T-cell (primary cell): ENCODE data around the gene MRPL9. TPM values are rescaled to one million over a fixed set of nuclear protein-coding genes. Genes with fewer than 3 reads are reported as not detected.

Experiments used
- ATAC-seq, 4 experiments: fragments of 200-7000 bp in 3 of 4; fragments of 150-1000 bp in 1 of 4; cut with Tn5 transposase; replicated peaks in 1 of 4; 1 replicate in 3 of 4; 2 replicates in 1 of 4; pipeline ENCODE4 v1.10.0; 2021; ENCODE audit warnings: moderate library complexity in 3 of 4, mild to moderate bottlenecking in 2 of 4, moderate number of reproducible peaks in 1 of 4
- CTCF ChIA-PET, 2 donors: fragments of 300-600 bp; sonication (Branson Sonifier 250); formaldehyde crosslinking; loops; one replicate each; lab custom pipeline; 2022; ENCODE audit warnings: antibody characterized with exemption in 2 of 2; lab: Charles Lee
- POLR2A ChIA-PET, 2 donors: fragments of 300-600 bp; sonication (Branson Sonifier 250); formaldehyde crosslinking; loops; one replicate each; lab custom pipeline; 2022; ENCODE audit warnings: antibody characterized with exemption in 2 of 2; lab: Charles Lee
- DNase-seq, 35 experiments: peaks; one replicate each; pipeline versions ENCODE4 v3.0.0 to v3.0.0-alpha.2; 2013 to 2023
- H3K27ac ChIP-seq: one replicate; pipeline ENCODE4 v1.5.1; 2013; ENCODE audit warnings: low read length
- H3K27me3 ChIP-seq, 2 experiments: replicated peaks in 1 of 2; 1 replicate in 1 of 2; 2 replicates in 1 of 2; pipeline versions ENCODE4 v1.6.1 to v1.7.0; 2013; ENCODE audit warnings: low read length in 1 of 2, mixed read lengths in 1 of 2; ENCODE audit not compliant: control insufficient read depth in 2 of 2, insufficient read depth in 2 of 2; ENCODE audit errors: extremely low read depth in 1 of 2
- H3K36me3 ChIP-seq, 2 donors: 1 replicate in 1 of 2; 2 replicates in 1 of 2; pipeline versions ENCODE4 v1.6.1 to v1.7.0; 2013; ENCODE audit warnings: low read length in 1 of 2; ENCODE audit not compliant: control insufficient read depth in 2 of 2, insufficient read depth in 1 of 2; ENCODE audit errors: extremely low read depth in 1 of 2
- H3K4me1 ChIP-seq, 2 experiments: 1 replicate in 1 of 2; 2 replicates in 1 of 2; pipeline versions ENCODE4 v1.6.1 to v1.7.0; 2013; ENCODE audit warnings: low read length in 2 of 2, mixed read lengths in 1 of 2; ENCODE audit not compliant: insufficient read depth in 2 of 2, control insufficient read depth in 1 of 2; ENCODE audit errors: extremely low read depth in 1 of 2
- H3K4me3 ChIP-seq, 2 donors: 1 replicate in 1 of 2; 2 replicates in 1 of 2; pipeline versions ENCODE4 v1.5.1 to v1.7.0; 2013; ENCODE audit warnings: mild to moderate bottlenecking in 2 of 2, low read length in 1 of 2, moderate library complexity in 1 of 2; ENCODE audit not compliant: control insufficient read depth in 1 of 2; ENCODE audit errors: extremely low read depth in 1 of 2
- H3K9me3 ChIP-seq: 2 replicates; pipeline ENCODE4 v1.7.0; 2013
- H3K27ac Mint-ChIP-seq, 2 donors: one replicate each; pipeline ENCODE4 v1.8.0; 2020 to 2021; ENCODE audit warnings: mild to moderate bottlenecking in 2 of 2, mixed read lengths in 2 of 2
- H3K27me3 Mint-ChIP-seq, 2 donors: one replicate each; pipeline ENCODE4 v1.8.0; 2021 to 2022; ENCODE audit warnings: mixed read lengths in 2 of 2
- H3K36me3 Mint-ChIP-seq: one replicate; pipeline ENCODE4 v1.8.0; 2021; ENCODE audit warnings: mixed read lengths
- H3K4me1 Mint-ChIP-seq, 3 donors: one replicate each; pipeline ENCODE4 v1.8.0; 2020 to 2022; ENCODE audit warnings: mixed read lengths in 3 of 3, mild to moderate bottlenecking in 1 of 3
- H3K4me3 Mint-ChIP-seq, 3 donors: one replicate each; pipeline ENCODE4 v1.8.0; 2020 to 2022; ENCODE audit warnings: mild to moderate bottlenecking in 3 of 3, mixed read lengths in 3 of 3, moderate library complexity in 3 of 3
- H3K9me3 Mint-ChIP-seq, 3 donors: one replicate each; pipeline ENCODE4 v1.8.0; 2020 to 2022; ENCODE audit warnings: mixed read lengths in 3 of 3
- WGBS: methylation state at CpG from one replicate; pipeline ENCODE4 v1.1.5; 2013; ENCODE audit warnings: missing lambda C conversion rate; ENCODE audit not compliant: insufficient coverage; 5-methylcytosine and 5-hydroxymethylcytosine counted together
- total RNA-seq, 35 experiments: library from RNA in 6 of 35; stranded (reverse) in 6 of 35; fragments of 120-200 nt in 1 of 35; gene quantifications; one replicate each; pipeline versions ENCODE4 v1.2.1 to v1.2.4 and lab custom pipeline; 2013 to 2026

MRPL9 gene
- total RNA-seq, 5 donors from 2014 or later (not counting 1 experiment from before 2014, with no cell fraction given) = 72.0 to 131 (median 88.7) TPM

DNA sequence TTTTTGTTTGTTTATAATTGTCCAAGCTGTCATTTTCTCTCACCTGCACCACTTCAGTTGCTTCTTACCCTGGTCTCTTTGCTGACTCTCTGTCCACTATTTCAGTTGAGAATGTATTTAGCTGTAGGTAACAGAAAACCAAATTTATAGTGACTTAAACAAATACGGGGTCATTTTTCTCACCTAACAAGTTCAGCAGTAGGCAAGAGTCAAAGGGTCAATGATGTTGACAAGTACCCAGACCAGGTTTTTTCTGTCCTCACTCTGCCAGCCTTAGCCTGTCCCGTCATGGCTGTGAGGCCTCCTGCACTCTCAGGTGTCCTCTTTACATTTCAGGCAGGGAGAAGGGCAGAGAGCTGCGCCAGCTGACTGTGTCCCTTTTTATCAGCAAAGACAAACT is 30.2 kb downstream of the MRPL9 start:
- H3K27ac ChIP-seq = no peak overlapping the region
- Mint-ChIP-seq H3K9me3 (peaks cover 7 to 10% (median 8%) of the 10 kb centered on the region in 3 donors), H3K4me3 (no peak overlapping the region), H3K27ac (no peak overlapping the region), H3K36me3 (peaks cover 1% of the 10 kb centered on the region), H3K4me1 (peaks cover 0 to 4% (median 0%) of the 10 kb centered on the region in 3 donors), H3K27me3 (peaks cover 21 to 32% of the 10 kb centered on the region in 2 donors)
- H3K27me3 ChIP-seq = peaks cover 0 to 23% of the 10 kb centered on the region in 2 experiments
- DNase-seq = no peak
- POLR2A ChIA-PET = interaction anchor here in 1 of 2 donors (0.6 kb wide), 1 partner anchor 248 kb away, joined by 11 read pairs; no protein-coding TSS in a partner anchor
- no peak for ATAC-seq
- CTCF ChIA-PET = no interaction called here
- H3K4me1 ChIP-seq = no peaks in the 10 kb centered on the region
- 90% methylated on average over 2 of the region's 3 CpGs for WGBS
- no peaks in the 10 kb centered on the region for H3K9me3 ChIP-seq
- no peaks in the 10 kb centered on the region for H3K36me3 ChIP-seq
- H3K4me3 ChIP-seq = no peak overlapping the region

GRCh38 chr1:151729966-151730291 is 33.4 kb downstream of the MRPL9 start:
- ChIA-PET POLR2A (interaction anchor here in 1 of 2 donors (0.7 kb wide), 1 partner anchor 101 kb away, joined by 3 read pairs; no protein-coding TSS in a partner anchor), CTCF (no interaction called here)
- Histone ChIP-seq H3K9me3 (no peaks in the 10 kb centered on the region), H3K27me3 (peaks cover 3 to 35% of the 10 kb centered on the region in 2 experiments), H3K4me3 (no peak overlapping the region), H3K4me1 (no peaks in the 10 kb centered on the region), H3K27ac (no peak overlapping the region), H3K36me3 (no peaks in the 10 kb centered on the region)
- peaks cover 36 to 61% of the 10 kb centered on the region in 2 donors for H3K27me3 Mint-ChIP-seq
- no peak overlapping the region for H3K27ac Mint-ChIP-seq
- ATAC-seq = no peak
- H3K9me3 Mint-ChIP-seq = no peaks in the 10 kb centered on the region
- peaks cover 0 to 1% (median 0%) of the 10 kb centered on the region in 3 donors for H3K4me1 Mint-ChIP-seq
- DNase-seq = no peak
- H3K36me3 Mint-ChIP-seq = no peaks in the 10 kb centered on the region
- no CpG with 5 or more reads among the region's 4 CpGs for WGBS
- no peak overlapping the region for H3K4me3 Mint-ChIP-seq

DNA sequence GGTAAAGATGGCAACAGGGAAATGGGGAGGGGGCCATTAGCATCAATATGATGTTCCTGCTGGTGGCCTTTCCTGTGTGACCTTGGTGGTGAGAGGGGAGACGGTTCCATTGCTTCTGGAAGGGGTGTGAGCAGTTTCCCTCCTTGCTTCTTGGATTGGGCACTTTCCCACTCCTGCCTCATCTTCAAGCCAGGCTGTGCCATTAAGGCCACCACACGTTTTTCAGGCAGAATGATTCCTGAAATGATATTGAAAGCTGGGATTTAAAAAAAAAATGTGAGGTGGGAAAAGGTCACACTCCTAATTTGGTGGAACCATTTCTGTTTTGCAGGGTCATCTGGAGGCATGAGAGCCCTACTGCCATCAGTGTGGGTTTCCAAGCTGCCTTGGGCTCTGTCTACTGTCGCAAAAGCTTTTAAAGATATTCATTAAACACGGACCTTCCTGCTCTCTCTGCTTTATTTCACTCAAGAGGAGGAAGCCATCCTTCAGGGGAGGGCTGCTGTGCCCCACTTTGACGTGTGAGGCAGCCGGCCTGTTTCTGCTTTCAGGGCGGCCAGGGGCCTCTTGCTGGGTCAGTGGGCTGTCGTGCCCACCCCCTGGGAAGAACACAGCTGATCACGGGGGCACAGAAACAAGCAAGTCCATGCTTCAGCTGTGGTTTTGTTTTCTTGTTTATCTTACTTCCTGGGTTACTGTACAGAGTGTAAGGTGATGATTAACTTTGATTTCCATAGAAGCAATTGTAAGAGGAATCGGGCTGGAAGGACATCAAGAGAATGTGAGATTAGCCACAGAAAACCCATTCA is 33.9 kb downstream of the MRPL9 start:
- WGBS = 66% methylated on average over 6 of the region's 10 CpGs
- Mint-ChIP-seq H3K9me3 (no peaks in the 10 kb centered on the region), H3K27me3 (peaks cover 37 to 62% of the 10 kb centered on the region in 2 donors), H3K27ac (no peak overlapping the region), H3K4me3 (no peak overlapping the region), H3K4me1 (no peaks in the 10 kb centered on the region), H3K36me3 (no peaks in the 10 kb centered on the region)
- no peak overlapping the region for H3K4me3 ChIP-seq
- H3K27me3 ChIP-seq = peaks cover 3 to 40% of the 10 kb centered on the region in 2 experiments
- no peak overlapping the region for H3K27ac ChIP-seq
- ChIA-PET POLR2A (interaction anchor here in 1 of 2 donors (0.7 kb wide), 1 partner anchor 101 kb away, joined by 3 read pairs; no protein-coding TSS in a partner anchor), CTCF (interaction anchor here (0.5 to 0.9 kb wide), 2 partner anchors 16 to 479 kb away, joined by 3 to 4 read pairs; no protein-coding TSS in a partner anchor)
- no peak for DNase-seq
- H3K9me3 ChIP-seq = no peaks in the 10 kb centered on the region
- no peaks in the 10 kb centered on the region for H3K4me1 ChIP-seq
- no peak for ATAC-seq
- H3K36me3 ChIP-seq = no peaks in the 10 kb centered on the region

DNA sequence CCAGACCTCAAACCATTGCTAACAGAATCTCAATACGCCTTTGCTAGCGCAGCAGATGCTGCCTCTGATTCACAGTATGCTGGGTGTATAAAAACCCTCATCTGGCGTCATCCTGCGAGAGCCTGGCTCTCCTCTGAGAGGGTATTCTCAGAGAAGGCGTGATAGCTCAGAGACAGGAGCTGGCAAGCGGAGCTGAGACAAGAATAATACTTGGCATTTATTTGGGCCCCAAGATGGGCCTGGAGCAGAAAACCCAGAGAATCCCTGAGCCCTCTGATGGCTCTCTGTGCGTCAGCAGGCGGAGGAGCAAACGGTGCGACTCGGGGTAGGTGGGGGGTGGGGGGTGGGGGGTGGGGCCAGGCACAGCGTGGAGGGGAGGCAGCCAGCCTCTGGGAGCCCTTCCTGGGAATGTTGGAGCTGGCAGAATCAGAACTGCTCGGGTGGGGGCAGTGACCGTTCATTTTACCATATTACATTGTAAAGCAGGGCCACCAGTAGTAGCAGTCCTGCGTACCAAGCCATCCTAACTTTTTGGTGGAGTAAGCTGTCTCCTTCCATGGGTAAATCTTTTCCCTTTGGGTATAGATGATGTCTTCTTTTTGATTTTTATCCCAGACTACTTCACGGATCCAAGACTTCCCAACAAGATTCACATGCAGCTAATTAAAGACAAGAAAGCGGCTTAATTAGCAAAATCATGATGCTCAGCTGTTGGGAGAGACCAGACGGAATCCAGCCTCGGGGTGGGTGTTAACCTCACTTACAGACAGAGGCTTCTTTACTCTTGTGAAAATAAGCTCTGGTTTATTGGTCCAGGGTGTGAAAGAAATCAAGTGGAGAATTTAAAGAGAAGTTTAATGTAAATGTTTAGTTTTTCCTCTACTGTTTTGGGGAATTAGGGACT is 34.9 kb downstream of the MRPL9 start:
- no peak overlapping the region for H3K4me3 Mint-ChIP-seq
- Histone ChIP-seq H3K4me1 (no peaks in the 10 kb centered on the region), H3K36me3 (no peaks in the 10 kb centered on the region), H3K9me3 (no peaks in the 10 kb centered on the region), H3K27ac (no peak overlapping the region), H3K27me3 (peaks cover 7 to 45% of the 10 kb centered on the region in 2 experiments), H3K4me3 (no peak overlapping the region)
- no peak for ATAC-seq
- DNase-seq = no peak
- POLR2A ChIA-PET = interaction anchor here (0.5 to 0.7 kb wide), 2 partner anchors 135 to 396 kb away, joined by 5 to 6 read pairs; no protein-coding TSS in a partner anchor
- WGBS = 80% methylated on average over 6 of the region's 19 CpGs
- H3K27me3 Mint-ChIP-seq = peaks cover 39 to 68% of the 10 kb centered on the region in 2 donors
- CTCF ChIA-PET = interaction anchor here (0.5 to 0.9 kb wide), 3 partner anchors 16 to 478 kb away, joined by 3 to 4 read pairs (median 3); no protein-coding TSS in a partner anchor
- H3K27ac Mint-ChIP-seq = no peak overlapping the region
- no peaks in the 10 kb centered on the region for H3K9me3 Mint-ChIP-seq
- no peaks in the 10 kb centered on the region for H3K4me1 Mint-ChIP-seq
- no peaks in the 10 kb centered on the region for H3K36me3 Mint-ChIP-seq

- Histone ChIP-seq H3K27ac (no peak overlapping the region), H3K27me3 (peaks cover 10 to 42% of the 10 kb centered on the region in 2 experiments), H3K4me1 (peaks cover 0 to 16% of the 10 kb centered on the region in 2 experiments), H3K9me3 (no peaks in the 10 kb centered on the region), H3K4me3 (no peak overlapping the region), H3K36me3 (no peaks in the 10 kb centered on the region)
- DNase-seq = no peak
- ATAC-seq = no peak
- no peak overlapping the region for H3K27ac Mint-ChIP-seq
- no peak overlapping the region for H3K4me3 Mint-ChIP-seq
- peaks cover 19 to 23% (median 21%) of the 10 kb centered on the region in 3 donors for H3K4me1 Mint-ChIP-seq
- H3K36me3 Mint-ChIP-seq = no peaks in the 10 kb centered on the region
- H3K27me3 Mint-ChIP-seq = peaks cover 32 to 67% of the 10 kb centered on the region in 2 donors
- POLR2A ChIA-PET = interaction anchor here in 1 of 2 donors (0.6 kb wide), 1 partner anchor 19 kb away, joined by 3 read pairs; no protein-coding TSS in a partner anchor
- CTCF ChIA-PET = no interaction called here
- H3K9me3 Mint-ChIP-seq = no peaks in the 10 kb centered on the region
- WGBS = no CpG with 5 or more reads among the region's 3 CpGs
Measured at GRCh38 chr1:151723726-151724370, 39.4 kb downstream of the MRPL9 start.
